Brain microvascular endothelial cell (primary cell): ENCODE measurements around the gene HTT.

Experiments used
- DNase-seq: peaks from one replicate; pipeline ENCODE4 v3.0.0-alpha.2; 2020
- H3K27ac ChIP-seq: fragments of 250-450 bp; sonication (Bioruptor Pico); 2 replicates; pipeline ENCODE4 v1.5.1; 2020; ENCODE audit warnings: mild to moderate bottlenecking, moderate library complexity
- H3K27me3 ChIP-seq: fragments of 250-450 bp; sonication (Bioruptor Pico); replicated peaks from 2 replicates; pipeline ENCODE4 v1.5.1; 2020; ENCODE audit warnings: mild to moderate bottlenecking
- H3K36me3 ChIP-seq: fragments of 250-450 bp; sonication (Bioruptor Pico); replicated peaks from 2 replicates; pipeline ENCODE4 v1.5.1; 2020; ENCODE audit warnings: mild to moderate bottlenecking
- H3K4me3 ChIP-seq: 2 replicates; pipeline ENCODE4 v1.5.1; 2011; ENCODE audit warnings: low read depth, mild to moderate bottlenecking, control low read depth, low read length, moderate library complexity
- in situ Hi-C: cut with HindIII; loops from 2 replicates; pipeline ENCODE4 v1.10.0; 2017; ENCODE audit warnings: low sequenced_read_pairs, low pct_ligation_motif_present
- TF ChIP-seq, protein P1 (sequence below): IDR thresholded peaks from 2 replicates; pipeline ENCODE4 v1.5.1; 2011; ENCODE audit warnings: low read depth, mild to moderate bottlenecking, moderate library complexity, low read length, control low read depth, inconsistent platforms; ENCODE audit errors: missing control alignments

HTT gene

DNA sequence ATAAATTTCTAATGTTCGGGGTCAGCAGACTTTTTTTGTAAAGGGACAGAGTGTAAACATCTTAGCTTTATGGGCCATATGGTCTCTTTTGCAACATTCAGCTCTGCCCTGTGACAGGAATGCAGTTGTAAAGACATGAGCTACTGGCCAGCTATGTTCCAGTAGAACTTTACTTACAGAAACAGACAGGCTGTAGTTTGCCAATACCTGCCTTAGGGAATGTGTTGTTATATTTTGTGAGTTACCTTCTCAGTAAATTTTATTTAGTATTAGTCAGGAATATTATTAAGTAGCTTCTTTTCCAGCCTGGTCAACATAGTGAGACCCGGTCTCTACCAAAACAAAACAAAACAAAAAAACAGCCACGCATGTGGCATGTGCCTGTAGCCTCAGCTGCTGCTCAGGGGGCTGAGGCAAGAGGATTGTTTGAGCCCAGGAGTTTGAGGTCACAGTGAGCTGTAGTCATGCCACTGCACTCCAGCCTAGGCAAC lies 48.7 kb downstream of the HTT start:
- peak; percentile 37 for DNase-seq
- Histone ChIP-seq H3K4me3 (no peak overlapping the region), H3K27me3 (no peaks in the 10 kb centered on the region), H3K27ac (peak overlapping the region; percentile 23), H3K36me3 (peaks cover 15% of the 10 kb centered on the region)
- TF ChIP-seq, protein P1, sequence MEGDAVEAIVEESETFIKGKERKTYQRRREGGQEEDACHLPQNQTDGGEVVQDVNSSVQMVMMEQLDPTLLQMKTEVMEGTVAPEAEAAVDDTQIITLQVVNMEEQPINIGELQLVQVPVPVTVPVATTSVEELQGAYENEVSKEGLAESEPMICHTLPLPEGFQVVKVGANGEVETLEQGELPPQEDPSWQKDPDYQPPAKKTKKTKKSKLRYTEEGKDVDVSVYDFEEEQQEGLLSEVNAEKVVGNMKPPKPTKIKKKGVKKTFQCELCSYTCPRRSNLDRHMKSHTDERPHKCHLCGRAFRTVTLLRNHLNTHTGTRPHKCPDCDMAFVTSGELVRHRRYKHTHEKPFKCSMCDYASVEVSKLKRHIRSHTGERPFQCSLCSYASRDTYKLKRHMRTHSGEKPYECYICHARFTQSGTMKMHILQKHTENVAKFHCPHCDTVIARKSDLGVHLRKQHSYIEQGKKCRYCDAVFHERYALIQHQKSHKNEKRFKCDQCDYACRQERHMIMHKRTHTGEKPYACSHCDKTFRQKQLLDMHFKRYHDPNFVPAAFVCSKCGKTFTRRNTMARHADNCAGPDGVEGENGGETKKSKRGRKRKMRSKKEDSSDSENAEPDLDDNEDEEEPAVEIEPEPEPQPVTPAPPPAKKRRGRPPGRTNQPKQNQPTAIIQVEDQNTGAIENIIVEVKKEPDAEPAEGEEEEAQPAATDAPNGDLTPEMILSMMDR, result no peak
- in situ Hi-C loops, result no loop called here

DNA sequence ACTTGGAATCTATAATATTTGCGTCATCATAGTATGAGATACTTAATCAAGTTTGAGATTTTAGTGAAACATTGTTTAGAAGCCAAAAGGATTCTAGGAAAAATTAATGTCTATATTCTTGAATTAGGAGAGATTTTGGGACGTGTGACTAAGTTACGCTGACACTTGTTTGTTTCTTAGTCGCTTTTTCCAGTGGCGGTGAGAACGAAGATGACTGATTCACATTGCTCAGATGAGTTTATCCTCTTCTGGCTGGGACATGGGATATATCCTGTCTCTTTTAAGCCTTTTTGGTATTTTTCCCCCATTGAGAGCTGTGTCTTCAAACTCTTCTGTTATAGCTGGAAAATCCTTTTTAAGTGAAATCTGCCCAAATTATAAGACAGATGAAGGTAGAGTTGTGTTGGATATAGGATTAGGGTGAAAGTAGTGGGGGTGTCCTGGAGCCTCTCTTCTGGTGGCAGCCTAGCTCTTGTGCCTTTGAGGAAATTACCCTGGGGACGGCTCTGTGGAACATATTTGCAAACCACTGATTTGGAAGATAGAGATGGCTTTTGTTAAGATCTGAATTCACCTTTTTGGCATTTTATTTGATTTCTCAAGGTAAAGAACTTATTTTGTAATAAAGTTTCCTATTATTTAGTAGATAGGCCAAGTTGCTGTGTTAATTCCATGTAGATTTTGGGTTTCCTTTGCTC lies 49.7 kb downstream of the HTT start:
- TF ChIP-seq, protein P1, result no peak
- no peaks in the 10 kb centered on the region for H3K27me3 ChIP-seq
- in situ Hi-C loops, result no loop called here
- no peak overlapping the region for H3K4me3 ChIP-seq
- H3K36me3 ChIP-seq, result peaks cover 18% of the 10 kb centered on the region
- no peak for DNase-seq
- no peak overlapping the region for H3K27ac ChIP-seq

DNA sequence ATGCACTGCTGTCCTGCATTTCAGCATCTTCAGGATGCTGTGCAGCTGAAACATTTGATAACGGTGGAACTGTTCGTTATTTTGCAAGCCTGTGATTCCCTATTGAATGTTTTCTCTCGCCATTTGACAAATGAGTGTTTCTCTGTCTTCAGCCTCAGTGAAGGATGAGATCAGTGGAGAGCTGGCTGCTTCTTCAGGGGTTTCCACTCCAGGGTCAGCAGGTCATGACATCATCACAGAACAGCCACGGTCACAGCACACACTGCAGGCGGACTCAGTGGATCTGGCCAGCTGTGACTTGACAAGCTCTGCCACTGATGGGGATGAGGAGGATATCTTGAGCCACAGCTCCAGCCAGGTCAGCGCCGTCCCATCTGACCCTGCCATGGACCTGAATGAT lies 52.6 kb downstream of the HTT start:
- Histone ChIP-seq H3K36me3 (peaks cover 40% of the 10 kb centered on the region), H3K4me3 (no peak overlapping the region), H3K27me3 (no peaks in the 10 kb centered on the region), H3K27ac (no peak overlapping the region)
- in situ Hi-C loops, result no loop called here
- TF ChIP-seq, protein P1, result no peak
- DNase-seq, result no peak

DNA sequence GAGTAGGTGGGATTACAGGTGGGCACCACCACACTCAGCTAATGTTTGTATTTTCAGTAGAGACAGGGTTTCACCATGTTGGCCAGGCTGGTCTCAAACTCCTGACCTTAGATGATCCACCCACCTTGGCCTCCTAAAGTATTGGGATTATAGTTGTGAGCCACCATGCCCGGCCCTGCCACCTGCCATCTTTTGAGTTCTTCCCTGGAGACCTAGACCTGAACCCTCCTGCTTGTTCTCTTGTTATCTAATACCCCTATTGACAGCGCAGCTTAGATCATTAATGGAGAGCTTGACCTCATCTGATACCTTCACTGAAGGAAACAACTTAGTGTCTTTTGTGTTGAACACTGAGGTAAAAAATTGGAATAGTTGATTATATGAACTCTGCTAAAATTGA lies 53.6 kb downstream of the HTT start:
- TF ChIP-seq, protein P1, result no peak
- Histone ChIP-seq H3K36me3 (peaks cover 47% of the 10 kb centered on the region), H3K4me3 (no peak overlapping the region), H3K27me3 (no peaks in the 10 kb centered on the region), H3K27ac (no peak overlapping the region)
- DNase-seq, result no peak
- in situ Hi-C loops, result no loop called here

DNA sequence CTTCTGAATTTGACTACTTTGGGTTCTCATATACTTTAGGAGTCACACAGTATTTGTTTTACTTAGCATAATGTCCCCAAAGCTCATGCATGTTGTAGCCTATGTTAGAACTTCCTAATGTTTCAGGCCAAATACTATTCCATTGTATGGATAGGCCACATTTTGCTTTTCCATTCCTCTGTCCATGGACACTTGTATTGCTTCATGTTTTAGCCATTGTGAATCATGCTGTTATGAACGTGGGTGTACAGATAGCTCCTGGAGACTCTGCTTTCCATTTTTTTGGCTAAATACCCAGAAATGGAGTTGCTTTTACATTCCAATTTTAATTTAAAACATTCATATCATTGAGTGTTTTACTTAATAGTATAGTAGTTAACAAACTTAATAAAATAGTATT lies 54.5 kb downstream of the HTT start:
- H3K27ac ChIP-seq, result no peak overlapping the region
- H3K27me3 ChIP-seq, result no peaks in the 10 kb centered on the region
- DNase-seq, result no peak
- TF ChIP-seq, protein P1, result no peak
- in situ Hi-C loops, result no loop called here
- peaks cover 50% of the 10 kb centered on the region for H3K36me3 ChIP-seq
- H3K4me3 ChIP-seq, result no peak overlapping the region

DNA sequence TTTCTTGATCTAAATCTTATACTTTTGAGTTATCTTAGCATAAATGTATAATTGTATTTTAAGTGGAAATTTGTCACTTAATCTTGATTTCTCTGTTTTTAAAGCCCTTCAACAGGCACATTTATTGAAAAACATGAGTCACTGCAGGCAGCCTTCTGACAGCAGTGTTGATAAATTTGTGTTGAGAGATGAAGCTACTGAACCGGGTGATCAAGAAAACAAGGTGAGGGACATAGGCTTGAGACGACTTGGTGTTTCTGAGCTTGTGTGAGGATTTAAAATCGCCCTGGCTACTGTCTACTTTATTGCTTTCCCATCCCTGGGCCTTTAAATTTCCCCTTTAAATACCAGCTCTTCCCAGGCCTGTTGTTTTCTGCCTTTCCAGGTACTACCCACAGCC lies 55.7 kb downstream of the HTT start:
- H3K36me3 ChIP-seq, result peaks cover 56% of the 10 kb centered on the region

More for the DNA sequence above, 55.7 kb downstream of the HTT start:
- Histone ChIP-seq H3K4me3 (no peak overlapping the region), H3K27ac (no peak overlapping the region), H3K27me3 (no peaks in the 10 kb centered on the region)
- DNase-seq, result no peak
- in situ Hi-C loops, result no loop called here
- TF ChIP-seq, protein P1, result no peak
